Measurements from ENCODE around the gene WWOX. TPM values are rescaled to one million over a fixed set of nuclear protein-coding genes. Genes with fewer than 3 reads are reported as not detected.

WWOX gene
- total and polyA plus RNA-seq, 2 of the 4 experiments (the other 2 are of a cell fraction) = 2.7 to 5.4 TPM

DNA sequence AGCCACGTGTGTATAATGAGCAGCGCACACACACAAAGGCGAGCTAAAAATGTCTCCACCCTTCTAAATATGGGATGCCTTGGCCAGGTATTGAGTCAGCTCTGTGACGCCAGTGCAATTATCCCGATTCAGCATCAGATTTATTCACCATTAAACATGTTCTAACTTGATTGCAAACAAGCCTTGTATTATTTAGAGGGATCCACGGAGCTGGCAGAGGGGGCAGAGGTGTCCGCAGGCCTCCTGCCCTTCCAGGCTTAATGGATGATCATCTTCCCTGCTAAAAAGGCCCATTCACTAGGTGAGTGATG is 909.4 kb downstream of the WWOX start:
- Histone ChIP-seq H3K18ac (ENCODE audit: low read depth, low read length) (no peak overlapping the region), H2BK15ac (ENCODE audit: low read depth, low read length) (no peak overlapping the region), H3K4ac (ENCODE audit: low read depth, low read length) (no peak overlapping the region), H2AK5ac (ENCODE audit: low read depth, low read length) (no peak overlapping the region), H3K14ac (replicated peaks; ENCODE audit: low read depth, low read length) (no peak overlapping the region), H4K20me1 (ENCODE audit: insufficient read depth, low read length) (no peaks in the 10 kb centered on the region), H2AK9ac (replicated peaks; ENCODE audit: low read depth, low read length, poor library complexity) (no peak overlapping the region), H4K91ac (ENCODE audit: insufficient read depth, low read depth, low read length) (no peak overlapping the region), H3K9me1 (ENCODE audit: insufficient read depth, low read length) (no peaks in the 10 kb centered on the region), H4K5ac (ENCODE audit: low read depth, low read length) (no peak overlapping the region), H3K27ac (ENCODE audit: insufficient read depth, low read length) (no peak overlapping the region), H2BK20ac (ENCODE audit: low read depth, low read length) (no peak overlapping the region), H3K4me2 (ENCODE audit: low read depth, low read length) (no peak overlapping the region), H2AFZ (replicated peaks; ENCODE audit: low read length, poor library complexity) (no peak overlapping the region), H2BK120ac (ENCODE audit: low read depth, low read length) (no peak overlapping the region), H3K9ac (ENCODE audit: low read depth, low read length) (no peak overlapping the region), H3K23ac (ENCODE audit: low read depth, low read length) (no peak overlapping the region), H3K4me1 (ENCODE audit: control insufficient read depth, insufficient read depth, low read length) (no peaks in the 10 kb centered on the region), H2BK5ac (ENCODE audit: low read depth, low read length, poor library complexity, severe bottlenecking) (no peak overlapping the region), H3K9me3 (ENCODE audit: control insufficient read depth, insufficient read depth, low read length) (peaks cover 53% of the 10 kb centered on the region), H3K27me3 (ENCODE audit: control insufficient read depth, insufficient read depth, low read length) (no peaks in the 10 kb centered on the region), H3K36me3 (ENCODE audit: control insufficient read depth, insufficient read depth, low read length) (no peaks in the 10 kb centered on the region), H3K4me3 (ENCODE audit: insufficient read depth, low read depth, low read length) (no peak overlapping the region), H3K56ac (ENCODE audit: extremely low read depth, insufficient read depth, low read length) (no peak overlapping the region), H4K8ac (ENCODE audit: low read depth in 2 of 2, low read length in 2 of 2) (no peak overlapping the region), H3K79me1 (ENCODE audit: low read depth in 1 of 2, low read length in 2 of 2) (no peaks in the 10 kb centered on the region)
- ATAC-seq (ENCODE audit: low read depth) = no peak
- in situ Hi-C loops (cut with MboI; ENCODE audit: low sequenced_read_pairs) = no loop called here
- intact Hi-C loops (cut with micrococcal nuclease) = no loop called here
- no TSS peak for BruUV-seq (replicated peaks)
- no CpG with 5 or more reads among the region's 7 CpGs for WGBS, 2 experiments (ENCODE audit: extremely low coverage in 2 of 2, insufficient read length in 1 of 2)
- ChIA-PET POLR2A (ENCODE audit: unreplicated experiment) (no interaction called here), CTCF (no interaction called here)
- dilution Hi-C loops (cut with HindIII; ENCODE audit: low sequenced_read_pairs, unreplicated experiment) = no loop called here
- DNase-seq = no peak
- TF ChIP-seq MAZ (IDR thresholded peaks at IDR 0.05; ENCODE audit: borderline replicate concordance, low read depth, low read length) (no peak), BHLHE40 (IDR thresholded peaks at IDR 0.05; ENCODE audit: low read depth, low read length) (no peak), CHD1 (IDR thresholded peaks at IDR 0.05; ENCODE audit: low read depth, low read length) (no peak), NFE2L2 (IDR thresholded peaks at IDR 0.05; ENCODE audit: low read depth, low read length) (no peak), MAFK (IDR thresholded peaks at IDR 0.05; ENCODE audit: low read depth, low read length) (no peak), POLR2A (IDR thresholded peaks at IDR 0.05; ENCODE audit: low read depth, low read length) (no peak), RAD21 (IDR thresholded peaks at IDR 0.05; ENCODE audit: low read length) (no peak), SMC3 (IDR thresholded peaks at IDR 0.05; ENCODE audit: low read depth, low read length) (no peak), CEBPB (IDR thresholded peaks at IDR 0.05; ENCODE audit: low read depth, low read length) (no peak), MXI1 (IDR thresholded peaks at IDR 0.05; ENCODE audit: borderline replicate concordance, low read depth, low read length) (no peak)
- TF ChIP-seq, protein P1, sequence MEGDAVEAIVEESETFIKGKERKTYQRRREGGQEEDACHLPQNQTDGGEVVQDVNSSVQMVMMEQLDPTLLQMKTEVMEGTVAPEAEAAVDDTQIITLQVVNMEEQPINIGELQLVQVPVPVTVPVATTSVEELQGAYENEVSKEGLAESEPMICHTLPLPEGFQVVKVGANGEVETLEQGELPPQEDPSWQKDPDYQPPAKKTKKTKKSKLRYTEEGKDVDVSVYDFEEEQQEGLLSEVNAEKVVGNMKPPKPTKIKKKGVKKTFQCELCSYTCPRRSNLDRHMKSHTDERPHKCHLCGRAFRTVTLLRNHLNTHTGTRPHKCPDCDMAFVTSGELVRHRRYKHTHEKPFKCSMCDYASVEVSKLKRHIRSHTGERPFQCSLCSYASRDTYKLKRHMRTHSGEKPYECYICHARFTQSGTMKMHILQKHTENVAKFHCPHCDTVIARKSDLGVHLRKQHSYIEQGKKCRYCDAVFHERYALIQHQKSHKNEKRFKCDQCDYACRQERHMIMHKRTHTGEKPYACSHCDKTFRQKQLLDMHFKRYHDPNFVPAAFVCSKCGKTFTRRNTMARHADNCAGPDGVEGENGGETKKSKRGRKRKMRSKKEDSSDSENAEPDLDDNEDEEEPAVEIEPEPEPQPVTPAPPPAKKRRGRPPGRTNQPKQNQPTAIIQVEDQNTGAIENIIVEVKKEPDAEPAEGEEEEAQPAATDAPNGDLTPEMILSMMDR (conservative IDR thresholded peaks at IDR 0.05; ENCODE audit: low read depth, low read length) = no peak
- TF ChIP-seq, protein P2, sequence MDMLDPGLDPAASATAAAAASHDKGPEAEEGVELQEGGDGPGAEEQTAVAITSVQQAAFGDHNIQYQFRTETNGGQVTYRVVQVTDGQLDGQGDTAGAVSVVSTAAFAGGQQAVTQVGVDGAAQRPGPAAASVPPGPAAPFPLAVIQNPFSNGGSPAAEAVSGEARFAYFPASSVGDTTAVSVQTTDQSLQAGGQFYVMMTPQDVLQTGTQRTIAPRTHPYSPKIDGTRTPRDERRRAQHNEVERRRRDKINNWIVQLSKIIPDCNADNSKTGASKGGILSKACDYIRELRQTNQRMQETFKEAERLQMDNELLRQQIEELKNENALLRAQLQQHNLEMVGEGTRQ (IDR thresholded peaks at IDR 0.05; ENCODE audit: low read depth, low read length) = no peak
- TF ChIP-seq, protein P3, sequence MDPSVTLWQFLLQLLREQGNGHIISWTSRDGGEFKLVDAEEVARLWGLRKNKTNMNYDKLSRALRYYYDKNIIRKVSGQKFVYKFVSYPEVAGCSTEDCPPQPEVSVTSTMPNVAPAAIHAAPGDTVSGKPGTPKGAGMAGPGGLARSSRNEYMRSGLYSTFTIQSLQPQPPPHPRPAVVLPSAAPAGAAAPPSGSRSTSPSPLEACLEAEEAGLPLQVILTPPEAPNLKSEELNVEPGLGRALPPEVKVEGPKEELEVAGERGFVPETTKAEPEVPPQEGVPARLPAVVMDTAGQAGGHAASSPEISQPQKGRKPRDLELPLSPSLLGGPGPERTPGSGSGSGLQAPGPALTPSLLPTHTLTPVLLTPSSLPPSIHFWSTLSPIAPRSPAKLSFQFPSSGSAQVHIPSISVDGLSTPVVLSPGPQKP (IDR thresholded peaks at IDR 0.05; ENCODE audit: borderline replicate concordance, low read depth, low read length) = no peak
